Smooth muscle cell (in vitro differentiated cells): ENCODE data around the gene PARD3B. TPM values are rescaled to one million over a fixed set of nuclear protein-coding genes. Genes with fewer than 3 reads are reported as not detected.
A peak's percentile ranks its signal among the peaks of the same experiment; 100 is the strongest.

Source experiments
- DNase-seq: peaks from one replicate; lab custom pipeline; 2025; ENCODE audit not compliant: unreplicated experiment; lab: John Stamatoyannopoulos, UW
- H2AFZ ChIP-seq: fragments of 200-600 bp; sonication (generic); 2 replicates; pipeline ENCODE4 v1.6.0; 2016; ENCODE audit warnings: antibody characterized with exemption, low read depth, mild to moderate bottlenecking
- H3F3A ChIP-seq: fragments of 200-600 bp; sonication (generic); 2 replicates; pipeline ENCODE4 v1.6.0; 2017; ENCODE audit warnings: antibody characterized with exemption, low read depth
- H3K27ac ChIP-seq: fragments of 200-600 bp; sonication (generic); 2 replicates; pipeline ENCODE4 v1.5.1; 2016; ENCODE audit warnings: low read depth, mild to moderate bottlenecking
- H3K27me3 ChIP-seq: fragments of 200-600 bp; sonication (generic); 2 replicates; pipeline ENCODE4 v1.6.1; 2016; ENCODE audit warnings: low read depth, mild to moderate bottlenecking
- H3K36me3 ChIP-seq: fragments of 200-600 bp; sonication (generic); 2 replicates; pipeline ENCODE4 v1.5.1; 2016; ENCODE audit warnings: low read depth
- H3K4me1 ChIP-seq: fragments of 200-600 bp; sonication (generic); 2 replicates; pipeline ENCODE4 v1.5.1; 2016; ENCODE audit warnings: low read depth
- H3K4me2 ChIP-seq: fragments of 200-600 bp; sonication (generic); 2 replicates; pipeline ENCODE4 v1.6.0; 2016; ENCODE audit warnings: mild to moderate bottlenecking
- H3K4me3 ChIP-seq: fragments of 200-600 bp; sonication (generic); 2 replicates; pipeline ENCODE4 v1.5.1; 2016; ENCODE audit warnings: mild to moderate bottlenecking
- H3K79me2 ChIP-seq: fragments of 200-600 bp; sonication (generic); 2 replicates; pipeline ENCODE4 v1.6.0; 2016; ENCODE audit warnings: low read depth, mild to moderate bottlenecking
- H3K9ac ChIP-seq: fragments of 200-600 bp; sonication (generic); 2 replicates; pipeline ENCODE4 v1.6.0; 2016; ENCODE audit warnings: low read depth
- H3K9me3 ChIP-seq: fragments of 200-600 bp; sonication (generic); replicated peaks from 2 replicates; pipeline ENCODE4 v1.5.1; 2016; ENCODE audit warnings: low read depth
- H4K20me1 ChIP-seq: fragments of 200-600 bp; sonication (generic); 2 replicates; pipeline ENCODE4 v1.6.0; 2016; ENCODE audit warnings: low read depth
- WGBS: methylation state at CpG from one replicate; pipeline ENCODE4 v1.1.7; 2016; ENCODE audit warnings: low lambda C conversion rate; 5-methylcytosine and 5-hydroxymethylcytosine counted together
- polyA plus RNA-seq: library from polyadenylated mRNA; unstranded; fragments of >200 nt; fragmentation: Nextera tagmentation; extraction: Ambion mirVana; gene quantifications from 2 replicates; pipeline ENCODE4 v1.2.1, GENCODE V29; 2016
- total RNA-seq: library from RNA; depleted of rRNA; stranded (reverse); fragments of >200 nt; gene quantifications from 2 replicates; pipeline ENCODE4 v1.2.3, GENCODE V29; 2014
- TF ChIP-seq, protein P1 (sequence below): fragments of 200-600 bp; sonication (generic); IDR thresholded peaks from 2 replicates; pipeline ENCODE4 v1.5.1; 2017; ENCODE audit warnings: borderline replicate concordance, mild to moderate bottlenecking, antibody characterized with exemption; ENCODE audit not compliant: insufficient read depth, poor library complexity, severe bottlenecking

The PARD3B gene
- total and polyA plus RNA-seq, 2 experiments from 2014 or later = 3.3 to 12.2 TPM

DNA sequence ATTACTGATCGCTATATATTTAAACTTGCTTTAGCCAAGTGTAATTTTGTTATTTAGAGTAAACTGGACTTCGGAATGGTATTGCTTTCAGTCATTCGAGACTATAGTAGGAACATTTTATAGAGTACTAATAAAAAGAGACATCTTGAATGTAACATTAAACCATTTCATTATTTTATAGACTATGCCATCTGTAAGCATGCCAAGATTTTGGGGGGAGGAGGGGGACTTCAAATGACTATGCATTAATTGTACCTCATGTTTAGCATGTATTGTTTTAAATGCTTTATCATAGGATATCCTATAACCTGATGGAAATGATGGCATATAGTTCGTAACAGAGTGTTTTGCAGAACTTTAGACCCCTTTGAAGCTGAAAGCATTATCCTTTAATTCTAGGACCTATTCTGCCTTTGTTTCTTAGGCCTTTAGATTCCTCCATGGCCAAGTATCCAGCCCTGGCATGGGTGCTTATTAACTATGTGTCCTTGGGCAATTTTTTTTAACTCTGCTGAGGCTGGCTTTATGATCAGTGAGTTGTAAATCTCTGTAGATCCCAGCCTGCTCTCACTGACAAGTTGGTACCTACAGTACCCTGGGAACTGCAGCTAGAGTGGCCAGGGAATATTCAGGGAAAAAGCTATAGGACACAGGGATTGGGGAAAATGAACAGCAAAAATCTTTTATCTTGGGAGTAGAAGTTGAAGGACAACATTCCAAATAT lies 93.4 kb downstream of the PARD3B start:
- TF ChIP-seq, protein P1, sequence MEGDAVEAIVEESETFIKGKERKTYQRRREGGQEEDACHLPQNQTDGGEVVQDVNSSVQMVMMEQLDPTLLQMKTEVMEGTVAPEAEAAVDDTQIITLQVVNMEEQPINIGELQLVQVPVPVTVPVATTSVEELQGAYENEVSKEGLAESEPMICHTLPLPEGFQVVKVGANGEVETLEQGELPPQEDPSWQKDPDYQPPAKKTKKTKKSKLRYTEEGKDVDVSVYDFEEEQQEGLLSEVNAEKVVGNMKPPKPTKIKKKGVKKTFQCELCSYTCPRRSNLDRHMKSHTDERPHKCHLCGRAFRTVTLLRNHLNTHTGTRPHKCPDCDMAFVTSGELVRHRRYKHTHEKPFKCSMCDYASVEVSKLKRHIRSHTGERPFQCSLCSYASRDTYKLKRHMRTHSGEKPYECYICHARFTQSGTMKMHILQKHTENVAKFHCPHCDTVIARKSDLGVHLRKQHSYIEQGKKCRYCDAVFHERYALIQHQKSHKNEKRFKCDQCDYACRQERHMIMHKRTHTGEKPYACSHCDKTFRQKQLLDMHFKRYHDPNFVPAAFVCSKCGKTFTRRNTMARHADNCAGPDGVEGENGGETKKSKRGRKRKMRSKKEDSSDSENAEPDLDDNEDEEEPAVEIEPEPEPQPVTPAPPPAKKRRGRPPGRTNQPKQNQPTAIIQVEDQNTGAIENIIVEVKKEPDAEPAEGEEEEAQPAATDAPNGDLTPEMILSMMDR = no peak
- Histone ChIP-seq H3K9me3 (no peaks in the 10 kb centered on the region), H3F3A (no peaks in the 10 kb centered on the region), H3K36me3 (no peaks in the 10 kb centered on the region), H2AFZ (no peak overlapping the region), H3K4me1 (no peaks in the 10 kb centered on the region), H3K79me2 (no peaks in the 10 kb centered on the region), H3K4me2 (no peak overlapping the region), H3K27ac (no peak overlapping the region), H3K9ac (no peak overlapping the region), H3K4me3 (no peak overlapping the region), H4K20me1 (peaks cover 12% of the 10 kb centered on the region), H3K27me3 (no peaks in the 10 kb centered on the region)
- WGBS = 94% methylated on average over 4 of the region's 4 CpGs
- DNase-seq = no peak

DNA sequence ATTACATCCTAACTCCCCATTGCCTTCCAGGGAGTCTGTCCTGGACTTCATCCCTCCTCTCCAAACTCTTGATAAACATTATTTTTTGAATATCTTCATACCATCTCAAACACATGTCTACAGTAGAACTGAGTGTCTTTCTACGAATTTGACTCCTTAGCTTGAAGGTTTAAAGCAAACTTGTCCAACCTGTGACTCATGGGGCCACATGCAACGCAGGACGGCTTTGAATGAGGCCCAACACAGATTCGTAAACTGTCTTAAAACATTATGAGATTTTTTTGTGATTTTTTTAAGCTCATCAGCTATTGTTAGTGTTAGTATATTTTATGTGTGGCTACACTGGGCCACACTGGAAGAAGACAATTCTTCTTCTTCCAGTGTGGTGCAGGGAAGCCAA lies 98.1 kb downstream of the PARD3B start:
- no peak overlapping the region for H2AFZ ChIP-seq
- no peak overlapping the region for H3K4me2 ChIP-seq
- no peaks in the 10 kb centered on the region for H3K27me3 ChIP-seq
- H3K4me3 ChIP-seq = no peak overlapping the region
- no peaks in the 10 kb centered on the region for H3K79me2 ChIP-seq
- TF ChIP-seq, protein P1 = no peak
- no peak for DNase-seq
- H3F3A ChIP-seq = no peaks in the 10 kb centered on the region
- no peak overlapping the region for H3K27ac ChIP-seq
- H4K20me1 ChIP-seq = no peaks in the 10 kb centered on the region
- H3K9me3 ChIP-seq = no peaks in the 10 kb centered on the region
- WGBS = 77% methylated on average over 4 of the region's 4 CpGs
- no peaks in the 10 kb centered on the region for H3K36me3 ChIP-seq
- no peak overlapping the region for H3K9ac ChIP-seq
- peaks cover 9% of the 10 kb centered on the region for H3K4me1 ChIP-seq

DNA sequence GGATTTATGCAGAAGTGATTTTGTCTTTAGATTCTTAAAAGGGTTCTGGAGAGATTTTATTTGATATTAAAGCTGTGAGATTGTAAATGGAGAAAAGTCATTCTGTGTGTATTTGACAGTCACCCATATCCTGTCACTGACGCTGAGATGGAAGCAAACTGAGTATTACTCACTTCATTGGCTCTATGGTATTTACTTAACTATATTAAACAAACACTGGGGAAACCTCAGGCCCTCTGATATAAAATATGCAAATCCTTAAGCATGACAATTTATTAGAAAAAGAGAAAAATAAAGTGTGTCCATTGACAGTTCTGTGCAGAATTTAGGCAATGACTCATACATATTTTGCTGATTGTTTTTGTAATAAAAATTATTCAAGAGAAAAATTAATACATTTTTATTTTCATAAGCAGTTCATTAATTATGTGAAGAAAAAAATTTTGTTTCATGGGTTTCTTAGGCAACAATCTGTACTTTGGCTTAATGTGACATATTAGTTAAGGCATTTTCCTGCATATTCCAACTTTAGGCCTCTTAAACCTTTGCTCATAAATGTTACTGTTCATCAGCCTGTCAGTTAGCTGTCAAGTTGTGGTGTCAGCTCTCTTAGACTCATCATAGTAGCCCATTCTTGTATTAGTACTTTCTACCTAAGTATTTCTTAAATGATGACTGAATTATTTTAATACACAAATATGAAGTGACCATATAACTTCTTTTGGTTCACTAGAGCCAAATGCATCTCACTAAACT lies 99.9 kb downstream of the PARD3B start:
- TF ChIP-seq, protein P1 = no peak
- Histone ChIP-seq H3K4me1 (peaks cover 9% of the 10 kb centered on the region), H3K4me3 (no peak overlapping the region), H2AFZ (peak overlapping the region; percentile 18), H3K27ac (peak overlapping the region; percentile 65), H3K4me2 (peak overlapping the region; percentile 40), H3K27me3 (no peaks in the 10 kb centered on the region), H3K9ac (no peak overlapping the region), H3K9me3 (no peaks in the 10 kb centered on the region), H3K79me2 (no peaks in the 10 kb centered on the region), H3K36me3 (no peaks in the 10 kb centered on the region), H4K20me1 (no peaks in the 10 kb centered on the region), H3F3A (no peaks in the 10 kb centered on the region)
- DNase-seq = no peak
- 27% methylated on average over 1 of the region's 1 CpG for WGBS

DNA sequence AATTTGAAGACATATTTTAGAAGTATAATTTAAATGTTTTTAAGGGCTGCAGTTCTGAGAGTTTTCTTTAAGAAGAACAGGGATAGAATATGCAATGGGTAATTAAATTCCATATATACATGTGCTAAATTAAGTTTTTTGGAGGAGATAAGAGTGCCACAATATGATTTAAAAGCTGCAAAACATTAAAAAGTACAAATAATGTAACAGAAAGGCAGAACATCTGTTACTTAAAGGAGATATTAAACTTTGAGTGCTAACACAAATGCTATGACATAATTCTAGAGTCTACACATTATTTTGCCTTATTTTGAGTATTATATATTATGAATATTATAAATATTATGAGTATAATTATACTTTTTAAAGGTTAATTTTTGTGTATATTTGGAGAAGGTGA lies 102.4 kb downstream of the PARD3B start:
- Histone ChIP-seq H3F3A (no peaks in the 10 kb centered on the region), H3K79me2 (no peaks in the 10 kb centered on the region), H3K36me3 (peaks cover 4% of the 10 kb centered on the region), H3K27me3 (no peaks in the 10 kb centered on the region), H3K9ac (no peak overlapping the region), H3K9me3 (no peaks in the 10 kb centered on the region), H4K20me1 (no peaks in the 10 kb centered on the region), H3K4me3 (no peak overlapping the region), H3K4me2 (no peak overlapping the region), H2AFZ (no peak overlapping the region), H3K27ac (no peak overlapping the region), H3K4me1 (peaks cover 9% of the 10 kb centered on the region)
- no peak for DNase-seq
- TF ChIP-seq, protein P1 = no peak
